Measurements from ENCODE around the gene IFTAP.

IFTAP gene

GRCh38 chr11:36598051-36598450 is 3.7 kb downstream of the IFTAP start, which contains the start of gene RAG2:
RAG2 (minus strand) TSS chr11:36598236; CDS start chr11:36594168, 4,068 bp downstream.
- DNase-seq (ENCODE audit: low read depth), result no peak

- no peak for DNase-seq (ENCODE audit: low read depth)
These were observed 5.9 kb downstream of the IFTAP start for GRCh38 chr11:36600180-36600579.

DNA sequence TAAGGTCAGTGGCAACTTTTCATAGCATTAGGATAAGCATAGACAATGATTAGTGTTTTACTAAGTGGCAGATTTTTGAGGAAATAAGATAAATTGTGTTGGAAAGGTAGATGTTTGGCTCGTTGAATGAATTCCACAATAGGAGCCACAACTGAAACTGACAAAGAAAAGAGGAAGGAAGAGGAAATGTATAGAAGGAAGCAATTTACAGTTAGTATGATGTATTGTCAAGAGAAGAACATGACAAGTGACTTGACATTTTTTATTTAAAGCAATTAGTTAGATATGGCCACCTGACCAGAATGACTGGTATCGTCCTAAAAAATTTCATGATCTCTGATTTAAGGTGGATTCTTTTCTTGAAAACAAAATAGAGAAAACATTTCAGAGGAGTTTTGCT is 6.9 kb downstream of the IFTAP start:
- DNase-seq (ENCODE audit: low read depth), result no peak

DNA sequence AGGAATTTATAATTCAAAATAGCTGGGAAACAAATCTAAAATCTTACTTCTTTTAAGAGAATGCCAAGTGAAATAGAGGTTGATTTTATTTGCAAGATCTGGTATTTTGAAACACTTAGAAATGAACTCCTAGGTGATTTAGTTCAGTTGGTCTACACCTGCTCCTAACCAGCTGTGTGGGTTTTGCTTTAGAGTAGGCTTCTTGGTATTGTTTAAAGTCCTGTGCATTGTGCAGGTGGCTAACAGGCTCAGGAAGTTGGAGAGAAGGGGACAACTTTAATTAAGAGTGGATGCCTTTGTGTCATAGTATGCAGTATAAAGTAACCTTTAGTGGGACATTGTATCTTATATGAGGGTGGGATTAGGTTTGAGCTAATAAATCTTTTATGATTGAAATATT is 7.8 kb downstream of the IFTAP start:
- no peak for DNase-seq (ENCODE audit: low read depth)

GRCh38 chr11:36605221-36606216 is 11.2 kb downstream of the IFTAP start:
- DNase-seq (ENCODE audit: low read depth), result no peak

DNA sequence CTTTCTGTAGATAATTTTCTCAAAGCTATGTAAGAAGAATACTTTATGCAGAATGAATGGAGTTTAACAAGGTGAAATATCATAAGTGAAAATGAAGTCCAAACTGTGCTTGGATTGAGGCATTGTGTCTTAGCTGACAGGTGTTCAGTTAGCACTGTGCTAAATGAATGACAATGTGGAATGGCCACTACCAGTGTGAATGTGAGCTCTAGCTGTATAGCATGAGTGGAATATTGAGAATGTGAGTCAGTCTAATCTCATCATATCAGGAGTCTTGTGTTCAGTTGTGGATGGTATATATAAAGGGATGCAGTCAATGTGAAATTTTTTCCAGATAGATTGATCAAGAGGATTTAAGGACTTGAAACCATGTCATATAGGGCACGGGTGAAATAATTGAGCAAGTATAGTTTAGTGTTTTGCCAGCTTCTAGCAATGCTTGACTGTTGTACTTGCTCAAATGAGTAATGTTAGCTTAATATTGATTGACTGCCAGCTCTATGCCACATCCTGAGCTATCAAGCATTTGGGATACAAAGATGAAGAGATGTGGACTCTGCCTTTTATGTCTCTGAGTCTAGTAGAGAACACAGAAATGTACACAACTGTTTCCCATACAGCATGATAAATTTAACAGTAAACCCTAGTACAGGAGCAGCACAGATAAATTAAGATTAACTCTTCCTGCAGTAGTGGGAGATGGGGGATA is 14.3 kb downstream of the IFTAP start:
- DNase-seq (ENCODE audit: low read depth), result no peak

DNA sequence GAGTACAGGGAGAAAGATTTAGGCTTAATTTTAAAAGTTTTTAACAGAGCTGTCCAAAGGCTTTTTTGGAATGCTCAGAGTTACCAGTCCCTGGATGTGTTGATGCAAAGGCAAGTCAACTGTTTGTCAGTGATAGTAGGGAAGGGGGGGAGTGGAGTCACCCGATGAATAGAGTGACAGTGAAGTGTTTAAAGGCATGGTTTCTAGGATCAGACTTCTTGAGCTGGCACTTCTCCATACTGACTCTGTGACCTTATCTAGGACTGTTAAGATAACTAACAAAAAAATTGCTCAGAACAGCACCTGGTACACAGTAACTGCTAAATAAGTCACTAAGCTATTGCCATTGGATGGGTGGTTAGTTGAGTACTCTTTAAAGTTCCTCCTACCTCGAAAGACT is 15.1 kb downstream of the IFTAP start:
- no peak for DNase-seq (ENCODE audit: low read depth)

- DNase-seq (ENCODE audit: low read depth), result no peak
These were observed 21.5 kb downstream of the IFTAP start for GRCh38 chr11:36615826-36616225.

- no peak for DNase-seq (ENCODE audit: low read depth)
These were observed 23.5 kb downstream of the IFTAP start for GRCh38 chr11:36617543-36618362.

DNA sequence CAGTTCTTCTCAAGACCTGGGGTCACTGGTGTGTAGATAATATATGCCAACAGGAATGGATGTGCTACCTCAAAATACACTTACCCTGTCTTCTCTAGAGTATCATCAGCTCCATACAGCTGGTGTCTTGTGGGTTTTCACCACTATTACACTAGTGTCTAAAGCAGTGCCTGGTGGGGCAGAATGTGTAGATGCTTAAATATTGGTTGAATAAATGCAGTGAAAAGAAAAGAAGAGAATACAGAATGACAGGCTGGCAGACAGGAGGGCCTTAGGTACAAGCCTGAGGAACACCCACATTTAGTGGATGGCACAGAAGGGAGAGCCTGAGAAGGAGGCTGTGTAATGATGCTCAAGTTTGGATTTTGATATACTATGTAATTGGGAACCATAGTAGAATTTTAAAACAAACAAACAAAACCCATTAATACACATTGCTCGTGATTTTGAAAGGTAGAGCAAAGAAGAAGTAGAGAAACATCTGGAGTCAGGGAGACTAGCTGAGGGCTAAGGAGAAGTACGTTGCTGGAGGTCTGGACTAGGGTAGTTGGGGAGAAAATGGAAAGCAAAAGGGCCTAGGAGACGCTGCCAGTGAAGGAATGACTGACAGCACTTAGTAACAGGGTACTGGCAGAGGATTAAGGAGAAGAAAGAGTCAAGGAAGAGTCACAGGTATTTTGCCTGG is 24.2 kb downstream of the IFTAP start:
- no peak for DNase-seq (ENCODE audit: low read depth)

DNA sequence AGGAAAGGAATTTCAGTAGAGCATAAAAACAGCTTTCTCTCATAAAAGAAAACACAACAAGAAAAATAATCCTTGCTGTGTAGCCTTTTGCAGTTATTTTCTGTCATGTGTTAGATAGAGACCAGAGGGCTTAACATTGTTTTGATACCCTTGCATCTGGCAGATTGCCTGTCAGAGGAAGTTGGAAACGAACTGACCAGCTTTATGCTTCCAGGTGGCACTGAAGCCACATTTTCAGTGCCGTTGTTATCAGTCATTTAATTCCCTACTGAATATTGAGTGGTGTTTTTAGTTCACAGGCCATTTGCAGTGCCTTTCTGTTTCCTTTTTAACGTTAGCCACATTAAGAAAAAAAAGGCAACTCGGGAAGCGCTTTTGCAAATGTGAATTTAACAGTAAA is 25.2 kb downstream of the IFTAP start:
- DNase-seq (ENCODE audit: low read depth), result no peak

- no peak for DNase-seq (ENCODE audit: low read depth)
These were observed 25.9 kb downstream of the IFTAP start for GRCh38 chr11:36620246-36620645.

DNA sequence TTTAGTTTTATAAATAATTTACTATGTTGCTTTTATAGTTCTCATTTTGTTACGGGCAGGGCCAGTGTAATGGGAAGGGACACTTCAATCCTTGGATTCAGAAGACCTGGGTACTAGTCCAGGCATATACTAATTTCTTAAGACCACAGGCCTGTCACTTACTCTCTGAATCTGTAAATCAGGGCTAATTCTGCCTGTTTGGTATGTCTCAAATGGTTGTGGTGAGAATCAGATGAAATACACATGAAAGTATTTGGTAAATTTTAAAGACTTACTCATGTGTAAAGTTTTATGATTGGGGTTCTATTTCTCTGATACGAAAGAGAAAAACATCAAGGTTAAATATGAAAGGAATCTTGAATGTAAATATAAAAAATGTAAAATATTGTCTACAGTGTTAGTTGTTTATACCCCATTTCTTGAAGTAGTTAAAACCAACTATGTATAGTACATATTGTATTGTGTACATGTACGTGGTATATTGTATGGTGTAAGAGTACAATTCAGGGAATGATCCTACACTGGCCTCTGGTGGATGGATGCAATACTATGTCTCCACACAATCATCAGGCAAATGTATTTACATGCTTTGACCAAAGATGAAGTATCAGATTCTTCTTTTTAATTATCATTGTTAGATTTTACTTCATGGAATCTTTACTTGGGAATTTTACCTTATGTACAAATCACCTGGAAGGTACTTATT is 28.3 kb downstream of the IFTAP start:
- DNase-seq (ENCODE audit: low read depth), result no peak

GRCh38 chr11:36623494-36623893 is 29.2 kb downstream of the IFTAP start:
- DNase-seq (ENCODE audit: low read depth), result no peak

DNA sequence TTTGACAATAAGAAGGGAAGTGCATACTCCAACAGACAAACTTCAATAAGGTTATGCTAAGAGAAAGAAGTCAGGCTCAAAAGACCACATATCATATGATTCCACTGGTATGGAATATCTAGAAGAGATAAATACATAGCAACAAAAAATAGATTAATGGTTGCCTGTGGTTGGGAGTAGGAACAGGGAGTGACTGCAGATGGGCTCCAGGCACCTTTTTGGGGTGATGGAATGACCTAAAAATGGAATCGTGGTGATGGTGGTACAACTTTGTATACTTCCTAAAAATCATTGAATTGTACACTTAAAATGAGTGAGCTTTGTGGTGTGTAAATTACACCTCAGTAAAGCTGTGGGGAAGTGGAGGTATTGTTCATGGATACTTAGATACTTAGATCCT is 32.7 kb downstream of the IFTAP start:
- no peak for DNase-seq (ENCODE audit: low read depth)

DNA sequence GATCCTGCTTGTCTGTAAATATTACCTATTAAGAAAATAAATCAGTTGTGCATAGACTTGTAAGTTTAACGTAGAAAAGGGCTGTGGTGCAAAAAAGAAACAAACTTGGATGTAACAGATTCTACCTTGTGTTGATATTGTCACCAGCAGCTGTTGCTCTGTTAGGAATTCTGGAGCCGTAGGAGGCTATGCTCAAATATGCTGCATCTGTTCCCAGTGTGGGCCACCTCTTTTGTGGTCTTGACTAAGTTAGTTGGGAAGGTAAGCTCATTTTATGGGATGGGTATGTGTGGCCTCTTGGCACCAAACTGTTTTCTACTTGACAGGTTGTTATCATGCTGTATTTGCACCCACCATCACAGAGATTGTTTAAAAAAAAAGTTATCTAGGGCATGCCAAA is 33.2 kb downstream of the IFTAP start:
- DNase-seq (ENCODE audit: low read depth), result no peak

DNA sequence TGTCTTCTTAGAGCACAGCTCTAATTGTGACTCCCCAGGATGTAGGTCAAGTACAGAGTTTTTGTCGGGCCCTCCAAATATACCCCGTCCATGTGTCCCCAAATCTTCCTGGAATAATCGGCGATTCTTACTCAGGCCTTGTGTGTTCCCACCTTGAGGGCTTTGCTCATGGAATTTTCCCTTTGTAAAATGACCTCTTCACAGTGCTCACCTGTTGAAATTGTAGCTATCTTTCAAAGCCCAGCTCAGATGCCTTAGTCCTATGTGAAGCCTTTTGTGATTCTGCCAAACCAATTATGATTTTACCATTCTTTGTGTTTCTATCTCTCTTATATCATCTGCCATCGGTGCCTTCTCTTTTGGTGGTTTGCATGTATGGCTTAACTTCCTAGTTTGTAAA is 33.8 kb downstream of the IFTAP start:
- DNase-seq (ENCODE audit: low read depth), result no peak

- no peak for DNase-seq (ENCODE audit: low read depth)
These were observed 34.5 kb downstream of the IFTAP start for GRCh38 chr11:36628765-36629244.

DNA sequence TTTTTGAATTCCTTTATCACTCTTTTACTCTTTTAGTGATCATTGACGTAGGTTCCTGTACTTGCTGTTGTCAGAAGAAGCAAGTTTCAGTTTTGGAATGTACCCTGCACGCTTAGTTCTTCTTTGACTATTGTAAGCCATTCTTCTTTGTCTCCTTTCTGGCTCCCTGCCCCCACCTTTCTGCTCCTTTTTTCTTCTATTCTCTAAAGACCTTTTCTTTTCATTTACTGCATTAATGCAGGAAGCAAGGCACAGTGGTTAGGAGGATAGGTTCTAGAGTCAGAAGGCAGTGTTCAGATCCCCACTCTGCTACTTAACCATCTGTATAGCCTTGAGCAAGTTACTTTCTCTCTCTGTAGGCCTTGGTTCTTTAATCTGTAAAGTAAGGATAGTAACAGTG is 37.5 kb downstream of the IFTAP start:
- DNase-seq (ENCODE audit: low read depth), result no peak

- DNase-seq (ENCODE audit: low read depth), result no peak
These were observed 41.0 kb downstream of the IFTAP start for GRCh38 chr11:36635066-36635862.
